OCI-LY3 (cell line): ENCODE results near the gene MCC.

Experiments used
- H2AFZ ChIP-seq: fragments of 200-600, 300-600 bp; shearing (Covaris generic); 2 replicates; pipeline ENCODE4 v1.6.0; 2014; ENCODE audit warnings: antibody characterized with exemption, low read depth, low read length
- H3K27ac ChIP-seq: fragments of 200-600, 300-600 bp; sonication (generic); 2 replicates; pipeline ENCODE4 v1.5.1; 2014; ENCODE audit warnings: mild to moderate bottlenecking, low read length, moderate library complexity, mixed read lengths
- H3K27me3 ChIP-seq: fragments of 200-600, 300-600 bp; sonication (generic); 2 replicates; pipeline ENCODE4 v1.6.1; 2014; ENCODE audit warnings: low read depth, low read length, mixed read lengths
- H3K36me3 ChIP-seq: fragments of 200-600, 300-600 bp; sonication (generic); replicated peaks from 2 replicates; pipeline ENCODE3; 2014; ENCODE audit warnings: low read depth, low read length, mixed read lengths
- H3K4me1 ChIP-seq: fragments of 300-600, 200-600 bp; sonication (generic); 2 replicates; pipeline ENCODE4 v1.6.1; 2014; ENCODE audit warnings: low read length, mixed read lengths
- H3K4me2 ChIP-seq: fragments of 200-600, 300-600 bp; sonication (generic); 2 replicates; pipeline ENCODE4 v1.6.1; 2014; ENCODE audit warnings: low read length, mixed read lengths
- H3K4me3 ChIP-seq: fragments of 300-600, 200-600 bp; sonication (generic); 2 replicates; pipeline ENCODE4 v1.5.1; 2014; ENCODE audit warnings: antibody characterized with exemption, mild to moderate bottlenecking, low read length, moderate library complexity
- H3K79me2 ChIP-seq: fragments of 300-600, 200-600 bp; shearing (Covaris generic); 2 replicates; pipeline ENCODE4 v1.6.1; 2014; ENCODE audit warnings: mild to moderate bottlenecking, low read length, mixed read lengths
- H3K9ac ChIP-seq: fragments of 300-600, 200-600 bp; shearing (Covaris generic); 2 replicates; pipeline ENCODE4 v1.6.0; 2014; ENCODE audit warnings: mild to moderate bottlenecking, low read length, moderate library complexity
- H3K9me3 ChIP-seq: fragments of 200-600, 300-600 bp; shearing (Covaris generic); 2 replicates; pipeline ENCODE4 v1.6.1; 2014; ENCODE audit warnings: low read length, mixed read lengths; ENCODE audit not compliant: insufficient read depth
- H4K20me1 ChIP-seq: fragments of 200-600, 300-600 bp; sonication (generic); 2 replicates; pipeline ENCODE4 v1.6.1; 2016; ENCODE audit warnings: low read length, mixed read lengths; ENCODE audit not compliant: insufficient read depth
- EZH2phosphoT487 ChIP-seq: fragments of 200-600 bp; shearing (Covaris generic); IDR thresholded peaks from 2 replicates; pipeline ENCODE4 v1.6.1; 2018; ENCODE audit warnings: antibody characterized with exemption, mixed run types, low read depth
- TF ChIP-seq, protein P1 (sequence below): fragments of 200-600, 300-600 bp; sonication (generic); IDR thresholded peaks from 2 replicates; pipeline ENCODE4 v1.5.1; 2014; ENCODE audit warnings: antibody characterized with exemption, low read length, low read depth

Gene MCC

DNA sequence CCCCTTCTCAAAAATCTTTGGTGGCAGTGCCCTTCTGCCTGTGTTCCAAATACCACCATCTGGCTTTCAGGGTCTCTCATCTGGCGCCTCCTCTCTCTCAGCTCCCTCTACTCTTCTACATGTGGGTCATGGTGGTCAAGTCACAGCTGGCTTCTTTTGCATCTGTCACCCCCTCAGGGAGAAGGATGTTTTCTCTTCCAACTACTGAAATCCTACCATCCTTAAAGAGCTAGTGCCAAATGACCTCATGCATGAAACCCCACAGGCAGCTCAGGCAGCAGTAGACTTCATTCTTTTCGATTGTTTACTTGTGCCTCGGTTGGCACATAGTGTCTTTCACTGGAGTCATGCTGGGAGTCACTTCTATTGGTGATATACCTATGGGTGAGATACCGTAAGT, 292.5 kb downstream of the MCC start:
- H3K4me2 ChIP-seq = no peak overlapping the region
- no peak overlapping the region for H3K27ac ChIP-seq
- H3K4me1 ChIP-seq = no peaks in the 10 kb centered on the region
- H3K9ac ChIP-seq = no peak overlapping the region
- TF ChIP-seq, protein P1, sequence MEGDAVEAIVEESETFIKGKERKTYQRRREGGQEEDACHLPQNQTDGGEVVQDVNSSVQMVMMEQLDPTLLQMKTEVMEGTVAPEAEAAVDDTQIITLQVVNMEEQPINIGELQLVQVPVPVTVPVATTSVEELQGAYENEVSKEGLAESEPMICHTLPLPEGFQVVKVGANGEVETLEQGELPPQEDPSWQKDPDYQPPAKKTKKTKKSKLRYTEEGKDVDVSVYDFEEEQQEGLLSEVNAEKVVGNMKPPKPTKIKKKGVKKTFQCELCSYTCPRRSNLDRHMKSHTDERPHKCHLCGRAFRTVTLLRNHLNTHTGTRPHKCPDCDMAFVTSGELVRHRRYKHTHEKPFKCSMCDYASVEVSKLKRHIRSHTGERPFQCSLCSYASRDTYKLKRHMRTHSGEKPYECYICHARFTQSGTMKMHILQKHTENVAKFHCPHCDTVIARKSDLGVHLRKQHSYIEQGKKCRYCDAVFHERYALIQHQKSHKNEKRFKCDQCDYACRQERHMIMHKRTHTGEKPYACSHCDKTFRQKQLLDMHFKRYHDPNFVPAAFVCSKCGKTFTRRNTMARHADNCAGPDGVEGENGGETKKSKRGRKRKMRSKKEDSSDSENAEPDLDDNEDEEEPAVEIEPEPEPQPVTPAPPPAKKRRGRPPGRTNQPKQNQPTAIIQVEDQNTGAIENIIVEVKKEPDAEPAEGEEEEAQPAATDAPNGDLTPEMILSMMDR = no peak
- no peak for TF ChIP-seq EZH2phosphoT487
- H3K27me3 ChIP-seq = no peaks in the 10 kb centered on the region
- no peaks in the 10 kb centered on the region for H3K36me3 ChIP-seq
- no peaks in the 10 kb centered on the region for H3K79me2 ChIP-seq
- no peak overlapping the region for H3K4me3 ChIP-seq
- H2AFZ ChIP-seq = no peak overlapping the region
- H3K9me3 ChIP-seq = no peaks in the 10 kb centered on the region
- no peaks in the 10 kb centered on the region for H4K20me1 ChIP-seq

GRCh38 chr5:113195251-113195650, 293.0 kb downstream of the MCC start:
- Histone ChIP-seq H3K27me3 (no peaks in the 10 kb centered on the region), H3K27ac (no peak overlapping the region), H3K79me2 (no peaks in the 10 kb centered on the region), H3K9me3 (no peaks in the 10 kb centered on the region), H3K36me3 (no peaks in the 10 kb centered on the region), H3K9ac (no peak overlapping the region), H3K4me1 (no peaks in the 10 kb centered on the region), H3K4me3 (no peak overlapping the region), H2AFZ (no peak overlapping the region), H4K20me1 (no peaks in the 10 kb centered on the region), H3K4me2 (no peak overlapping the region)
- TF ChIP-seq, protein P1 = no peak
- no peak for TF ChIP-seq EZH2phosphoT487

DNA sequence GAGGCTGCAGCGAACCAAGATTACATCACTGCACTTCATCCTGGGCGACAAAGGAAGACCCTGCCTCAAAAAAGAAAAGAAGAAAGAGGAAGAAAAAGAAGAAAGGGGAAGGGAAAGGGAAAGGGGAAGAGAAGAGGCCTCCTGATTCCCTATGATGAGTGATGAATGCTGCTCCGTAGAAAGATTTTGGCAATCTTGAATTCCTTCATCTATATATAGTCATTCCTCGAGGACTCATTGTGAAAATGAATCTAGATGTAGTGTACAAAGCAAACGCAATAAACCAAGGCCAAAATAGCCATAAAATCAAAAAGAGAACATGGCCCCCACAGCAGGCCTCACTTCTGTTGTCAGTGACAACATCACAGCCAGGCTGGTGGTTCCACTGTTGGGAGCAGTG, 293.7 kb downstream of the MCC start:
- Histone ChIP-seq H3K4me2 (no peak overlapping the region), H3K27ac (no peak overlapping the region), H4K20me1 (no peaks in the 10 kb centered on the region), H3K4me1 (no peaks in the 10 kb centered on the region), H3K27me3 (no peaks in the 10 kb centered on the region), H3K36me3 (no peaks in the 10 kb centered on the region), H2AFZ (no peak overlapping the region), H3K9ac (no peak overlapping the region), H3K4me3 (no peak overlapping the region), H3K79me2 (no peaks in the 10 kb centered on the region), H3K9me3 (no peaks in the 10 kb centered on the region)
- TF ChIP-seq, protein P1 = no peak
- TF ChIP-seq EZH2phosphoT487 = no peak

GRCh38 chr5:113194125-113194524, 294.1 kb downstream of the MCC start:
- Histone ChIP-seq H3K9me3 (no peaks in the 10 kb centered on the region), H2AFZ (no peak overlapping the region), H3K27ac (no peak overlapping the region), H3K27me3 (no peaks in the 10 kb centered on the region), H3K4me1 (no peaks in the 10 kb centered on the region), H3K9ac (no peak overlapping the region), H3K79me2 (no peaks in the 10 kb centered on the region), H3K4me3 (no peak overlapping the region), H3K4me2 (no peak overlapping the region), H4K20me1 (no peaks in the 10 kb centered on the region), H3K36me3 (no peaks in the 10 kb centered on the region)
- TF ChIP-seq, protein P1 = no peak
- TF ChIP-seq EZH2phosphoT487 = no peak
